ENCODE data around the gene NPM1. TPM values are rescaled to one million over a fixed set of nuclear protein-coding genes. Genes with fewer than 3 reads are reported as not detected.
A peak's percentile ranks its signal among the peaks of the same experiment; 100 is the strongest.

NPM1 gene
- total and polyA plus RNA-seq, 2 of the 13 experiments (the other 11 are each of a cell fraction or from before 2014, with no cell fraction given): 2,047 to 3,353 TPM

DNA sequence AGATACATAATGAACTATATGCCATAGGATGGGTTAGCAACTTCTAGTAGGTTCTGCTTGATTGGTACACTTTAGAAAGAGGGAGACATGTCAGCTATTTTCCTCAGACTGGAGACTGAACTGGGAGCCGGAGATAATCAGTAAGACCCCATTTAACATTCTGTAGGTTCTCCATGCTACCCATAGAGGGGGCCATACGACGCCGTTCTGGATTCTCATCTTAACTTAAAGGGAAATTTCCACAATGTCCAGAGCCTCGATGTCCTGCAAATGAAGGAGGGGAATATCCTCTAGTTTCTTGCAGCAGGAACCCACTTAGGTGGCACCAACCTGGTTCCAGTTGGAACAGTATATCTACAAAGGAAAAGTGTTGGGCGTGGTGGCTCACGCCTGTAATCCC is 22.3 kb upstream of the NPM1 start:
- DNase-seq (ENCODE audit: low spot score) (peak; percentile 15), FAIRE-seq (no peak), ATAC-seq (peak; percentile 69)
- intact Hi-C loops (cut with micrococcal nuclease; ENCODE audit: unreplicated experiment) (no loop called here), in situ Hi-C loops (cut with HindIII; ENCODE audit: extremely low pct_ligation_motif_present, low pct_unique_long_range_greater_than_20kb) (no loop called here)
- no peak overlapping the region for H3K4me2 ChIP-seq (ENCODE audit: low read depth, low read length)
- H3K36me3 ChIP-seq (replicated peaks in 1 of 2; ENCODE audit: control insufficient read depth in 1 of 2, insufficient read depth in 2 of 2, low read length in 2 of 2): no peaks in the 10 kb centered on the region
- no peaks in the 10 kb centered on the region for H3K79me2 ChIP-seq (ENCODE audit: insufficient read depth, low read length)
- no peak overlapping the region for H2AFZ ChIP-seq (ENCODE audit: low read length)
- no peak overlapping the region for H3K9ac ChIP-seq (ENCODE audit: insufficient read depth, low read depth, low read length)
- no peaks in the 10 kb centered on the region for H4K20me1 ChIP-seq (ENCODE audit: insufficient read depth, low read length)
- H3K27ac ChIP-seq (ENCODE audit: extremely low read length, insufficient read depth, low read length): no peak overlapping the region
- no peaks in the 10 kb centered on the region for H3K4me1 ChIP-seq (ENCODE audit: insufficient read depth, low read length)
- 26% methylated on average over 7 of the region's 7 CpGs for WGBS (ENCODE audit: low lambda C conversion rate)
- no peaks in the 10 kb centered on the region for H3K9me3 ChIP-seq (ENCODE audit: low read length)
- ChIA-PET CTCF (ENCODE audit: low intra/inter-chr PET ratio, low total read pairs) (no interaction called here), POLR2A (no interaction called here)
- H3K27me3 ChIP-seq (ENCODE audit: control insufficient read depth in 1 of 2, insufficient read depth in 2 of 2, low read length in 2 of 2): no peaks in the 10 kb centered on the region; a peak in 3 of 5 replicates
- TF ChIP-seq STAG1 (CRISPR knock-in tag; IDR thresholded peaks at IDR 0.05) (peak; percentile 14; the same call in 1 of the 2 replicates), ZC3H4 (CRISPR knock-in tag; IDR thresholded peaks at IDR 0.05; ENCODE audit: borderline replicate concordance) (no peak)
- BruUV-seq (replicated peaks): no TSS peak
- no peak overlapping the region for H3K4me3 ChIP-seq (replicated peaks in 1 of 3; ENCODE audit: insufficient read depth in 1 of 3, low read depth in 2 of 3, low read length in 3 of 3)

DNA sequence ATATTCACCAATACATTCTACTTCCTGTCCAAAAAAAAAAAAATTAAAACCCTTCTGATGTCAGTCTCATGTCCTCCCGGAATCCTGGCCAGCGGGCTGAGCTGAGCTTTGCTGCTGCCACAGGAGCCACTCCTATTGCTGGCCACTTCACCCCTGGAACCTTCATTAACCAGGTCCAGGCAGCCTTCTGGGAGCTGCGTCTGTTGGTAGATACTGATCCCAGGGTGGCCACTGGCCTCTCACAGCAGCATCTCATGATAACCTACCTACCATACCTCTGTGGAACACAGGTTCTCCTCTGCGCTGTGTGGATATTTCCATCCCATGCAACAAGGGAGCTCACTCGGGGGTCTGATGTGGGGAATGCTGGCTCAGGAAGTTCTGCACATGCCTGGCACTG is 21.0 kb upstream of the NPM1 start:
- POLR2A ChIA-PET: no interaction called here
- no TSS peak for BruUV-seq (replicated peaks)
- H3K27me3 ChIP-seq (ENCODE audit: control insufficient read depth in 1 of 2, insufficient read depth in 2 of 2, low read length in 2 of 2): peaks cover 0 to 4% of the 10 kb centered on the region in 2 experiments; a peak in 3 of 5 replicates
- intact Hi-C loops (cut with micrococcal nuclease; ENCODE audit: unreplicated experiment) (no loop called here), in situ Hi-C loops (cut with HindIII; ENCODE audit: extremely low pct_ligation_motif_present, low pct_unique_long_range_greater_than_20kb) (no loop called here)
- DNase-seq (ENCODE audit: low spot score): no peak
- no peak for FAIRE-seq
- no peak for ATAC-seq
- no peaks in the 10 kb centered on the region for H3K36me3 ChIP-seq (replicated peaks in 1 of 2; ENCODE audit: control insufficient read depth in 1 of 2, insufficient read depth in 2 of 2, low read length in 2 of 2)
- H3K4me2 ChIP-seq (ENCODE audit: low read depth, low read length): no peak overlapping the region
- CTCF ChIA-PET (ENCODE audit: low intra/inter-chr PET ratio, low total read pairs): no interaction called here
- no peak overlapping the region for H2AFZ ChIP-seq (ENCODE audit: low read length)
- H3K79me2 ChIP-seq (ENCODE audit: insufficient read depth, low read length): no peaks in the 10 kb centered on the region
- TF ChIP-seq ZNF350 (CRISPR knock-in tag; IDR thresholded peaks at IDR 0.05; ENCODE audit: borderline replicate concordance, low read depth): no peak
- no peak for TF ChIP-seq KLF11 (CRISPR knock-in tag; IDR thresholded peaks at IDR 0.05)
- TF ChIP-seq CEBPB (IDR thresholded peaks at IDR 0.05; ENCODE audit: borderline replicate concordance, low read depth, low read length): no peak
- no peak overlapping the region for H3K27ac ChIP-seq (ENCODE audit: extremely low read length, insufficient read depth, low read length)
- no peak overlapping the region for H3K9ac ChIP-seq (ENCODE audit: insufficient read depth, low read depth, low read length)
- no peaks in the 10 kb centered on the region for H3K4me1 ChIP-seq (ENCODE audit: insufficient read depth, low read length)
- WGBS (ENCODE audit: low lambda C conversion rate): 39% methylated on average over 5 of the region's 5 CpGs
- H3K9me3 ChIP-seq (ENCODE audit: low read length): no peaks in the 10 kb centered on the region
- no peak overlapping the region for H3K4me3 ChIP-seq (replicated peaks in 1 of 3; ENCODE audit: insufficient read depth in 1 of 3, low read depth in 2 of 3, low read length in 3 of 3)
- no peaks in the 10 kb centered on the region for H4K20me1 ChIP-seq (ENCODE audit: insufficient read depth, low read length)

Measured in HepG2 (cell line).